Measurements from ENCODE around the gene ASIC3. TPM values are rescaled to one million over a fixed set of nuclear protein-coding genes. Genes with fewer than 3 reads are reported as not detected.
A peak's percentile ranks its signal among the peaks of the same experiment; 100 is the strongest.

ASIC3 gene
- total RNA-seq, 1 donor from 2014 or later = 8.6 TPM

GRCh38 chr7:151062399-151063211 is 14.3 kb downstream of the ASIC3 start:
- DNase-seq (peak; percentile 62), ATAC-seq (peak; percentile 6)
- intact Hi-C loops (cut with micrococcal nuclease) = no loop called here

- intact Hi-C loops (cut with micrococcal nuclease) = no loop called here
- peak; percentile 0 for ATAC-seq
- DNase-seq = no peak
Observed at GRCh38 chr7:151063212-151063561, 14.9 kb downstream of the ASIC3 start.

GRCh38 chr7:151064454-151064853 is 16.1 kb downstream of the ASIC3 start:
- no peak for ATAC-seq

GRCh38 chr7:151064993-151065392 is 16.7 kb downstream of the ASIC3 start:
- ATAC-seq = no peak

More at GRCh38 chr7:151064454-151064853, 16.1 kb downstream of the ASIC3 start:
- DNase-seq = no peak
- intact Hi-C loops (cut with micrococcal nuclease) = no loop called here

GRCh38 chr7:151065516-151065915 is 17.2 kb downstream of the ASIC3 start:
- ATAC-seq = no peak
- intact Hi-C loops (cut with micrococcal nuclease) = no loop called here
- no peak for DNase-seq

More at GRCh38 chr7:151064993-151065392, 16.7 kb downstream of the ASIC3 start:
- DNase-seq = no peak
- intact Hi-C loops (cut with micrococcal nuclease) = no loop called here

GRCh38 chr7:151066273-151066974 is 18.1 kb downstream of the ASIC3 start:
- ATAC-seq (no peak), DNase-seq (no peak)
- intact Hi-C loops (cut with micrococcal nuclease) = no loop called here

- intact Hi-C loops (cut with micrococcal nuclease) = no loop called here
- DNase-seq = no peak
Observed at GRCh38 chr7:151068069-151068773, 19.9 kb downstream of the ASIC3 start.

GRCh38 chr7:151069841-151070573 is 21.7 kb downstream of the ASIC3 start:
- intact Hi-C loops (cut with micrococcal nuclease) = no loop called here
- DNase-seq = no peak
- ATAC-seq = no peak

More at GRCh38 chr7:151068069-151068773, 19.9 kb downstream of the ASIC3 start:
- no peak for ATAC-seq

GRCh38 chr7:151070574-151070960 is 22.2 kb downstream of the ASIC3 start:
- ATAC-seq = no peak
- intact Hi-C loops (cut with micrococcal nuclease) = no loop called here
- DNase-seq = no peak

- intact Hi-C loops (cut with micrococcal nuclease) = no loop called here
- no peak for ATAC-seq
- no peak for DNase-seq
Observed at GRCh38 chr7:151071032-151071866, 22.9 kb downstream of the ASIC3 start.

GRCh38 chr7:151073990-151074389 is 25.7 kb downstream of the ASIC3 start:
- DNase-seq = no peak
- no peak for ATAC-seq
- intact Hi-C loops (cut with micrococcal nuclease) = no loop called here

- DNase-seq = no peak
- intact Hi-C loops (cut with micrococcal nuclease) = no loop called here
- ATAC-seq = no peak
Observed at GRCh38 chr7:151074817-151075661, 26.7 kb downstream of the ASIC3 start.

- ATAC-seq = no peak
- intact Hi-C loops (cut with micrococcal nuclease) = no loop called here
- no peak for DNase-seq
Observed at GRCh38 chr7:151075662-151075971, 27.3 kb downstream of the ASIC3 start.

GRCh38 chr7:151075978-151076426 is 27.7 kb downstream of the ASIC3 start:
- ATAC-seq = no peak
- DNase-seq = no peak
- intact Hi-C loops (cut with micrococcal nuclease) = no loop called here

- ATAC-seq (no peak), DNase-seq (no peak)
- intact Hi-C loops (cut with micrococcal nuclease) = no loop called here
Observed at GRCh38 chr7:151076863-151077704, 28.8 kb downstream of the ASIC3 start.

GRCh38 chr7:151077705-151078232 is 29.4 kb downstream of the ASIC3 start:
- ATAC-seq = no peak
- no peak for DNase-seq
- intact Hi-C loops (cut with micrococcal nuclease) = no loop called here

Data from left ventricle myocardium superior (tissue), 1 donor.